AG09319 (cell line): Measurements from ENCODE around the gene SYNJ2.
"Not testable (repeated sequence)": the region's sequence is repeated elsewhere in the genome, so short reads cannot be mapped to it uniquely, and the experiment has no call there.

Source experiments
- DNase-seq: peaks from one replicate; pipeline ENCODE4 v3.0.0-alpha.2; 2010; ENCODE audit warnings: low read depth; ENCODE audit errors: extremely low read depth
- TF ChIP-seq, protein P1 (sequence below): IDR thresholded peaks from 2 replicates; pipeline ENCODE4 v1.5.1; 2011; ENCODE audit warnings: low read depth, mild to moderate bottlenecking, inconsistent platforms, low read length, moderate library complexity

SYNJ2 gene

DNA sequence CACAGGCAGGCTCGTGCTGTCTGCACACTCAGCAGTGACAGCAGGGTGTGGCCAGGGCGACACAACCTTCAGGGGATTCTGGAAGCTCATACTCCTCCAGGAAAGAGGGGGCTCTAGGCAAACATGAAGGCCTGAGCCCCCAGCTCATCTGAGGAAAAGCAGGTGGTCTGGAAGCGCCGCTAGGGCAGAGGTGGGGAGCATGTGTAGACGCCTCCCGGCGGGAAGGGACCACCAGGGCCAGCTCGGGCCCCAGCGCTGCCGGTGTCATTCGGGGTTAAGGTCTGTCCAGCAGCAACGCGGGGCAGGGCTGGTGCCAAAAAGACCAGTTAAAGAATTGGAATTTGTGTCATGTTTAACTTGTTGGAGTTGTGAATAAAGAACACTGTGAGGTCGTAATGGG, 39.3 kb upstream of the SYNJ2 start:
- TF ChIP-seq, protein P1, sequence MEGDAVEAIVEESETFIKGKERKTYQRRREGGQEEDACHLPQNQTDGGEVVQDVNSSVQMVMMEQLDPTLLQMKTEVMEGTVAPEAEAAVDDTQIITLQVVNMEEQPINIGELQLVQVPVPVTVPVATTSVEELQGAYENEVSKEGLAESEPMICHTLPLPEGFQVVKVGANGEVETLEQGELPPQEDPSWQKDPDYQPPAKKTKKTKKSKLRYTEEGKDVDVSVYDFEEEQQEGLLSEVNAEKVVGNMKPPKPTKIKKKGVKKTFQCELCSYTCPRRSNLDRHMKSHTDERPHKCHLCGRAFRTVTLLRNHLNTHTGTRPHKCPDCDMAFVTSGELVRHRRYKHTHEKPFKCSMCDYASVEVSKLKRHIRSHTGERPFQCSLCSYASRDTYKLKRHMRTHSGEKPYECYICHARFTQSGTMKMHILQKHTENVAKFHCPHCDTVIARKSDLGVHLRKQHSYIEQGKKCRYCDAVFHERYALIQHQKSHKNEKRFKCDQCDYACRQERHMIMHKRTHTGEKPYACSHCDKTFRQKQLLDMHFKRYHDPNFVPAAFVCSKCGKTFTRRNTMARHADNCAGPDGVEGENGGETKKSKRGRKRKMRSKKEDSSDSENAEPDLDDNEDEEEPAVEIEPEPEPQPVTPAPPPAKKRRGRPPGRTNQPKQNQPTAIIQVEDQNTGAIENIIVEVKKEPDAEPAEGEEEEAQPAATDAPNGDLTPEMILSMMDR, result no peak
- DNase-seq, result no peak

DNA sequence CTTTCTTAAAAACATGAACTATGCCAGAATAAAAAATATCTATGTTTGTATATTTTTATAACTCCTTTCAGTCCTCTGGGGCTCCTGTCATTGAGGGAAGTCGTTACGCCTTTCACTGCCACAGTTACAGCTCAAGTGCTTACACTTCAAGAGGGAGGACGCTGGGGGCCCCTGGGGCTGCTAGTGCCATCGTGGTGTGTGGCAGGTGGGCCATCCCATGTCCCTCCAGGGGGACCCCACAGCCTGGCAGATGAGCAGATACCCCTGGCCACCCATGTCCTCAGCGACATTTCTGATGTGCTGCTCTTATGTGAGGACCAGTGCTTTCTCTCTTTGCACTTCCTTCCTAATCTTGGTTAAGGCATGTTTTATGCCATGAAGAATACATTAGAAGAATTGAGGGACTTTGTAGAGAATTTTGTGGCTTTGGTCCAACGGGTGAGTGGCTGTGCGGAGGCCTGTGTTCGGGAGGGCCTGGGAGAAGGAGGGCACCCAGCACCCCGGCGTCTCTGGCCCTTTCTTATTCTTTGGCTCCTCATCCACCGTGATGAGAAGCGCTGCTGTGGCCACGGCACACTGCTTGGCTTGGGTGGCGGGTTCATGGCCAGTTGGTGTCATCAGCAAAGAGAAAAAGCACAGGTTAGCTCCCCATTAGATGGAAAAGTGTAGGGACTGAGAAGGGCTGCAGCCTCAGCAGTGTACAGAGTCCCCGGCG, 38.3 kb upstream of the SYNJ2 start:
- TF ChIP-seq, protein P1, result no peak
- no peak for DNase-seq

DNA sequence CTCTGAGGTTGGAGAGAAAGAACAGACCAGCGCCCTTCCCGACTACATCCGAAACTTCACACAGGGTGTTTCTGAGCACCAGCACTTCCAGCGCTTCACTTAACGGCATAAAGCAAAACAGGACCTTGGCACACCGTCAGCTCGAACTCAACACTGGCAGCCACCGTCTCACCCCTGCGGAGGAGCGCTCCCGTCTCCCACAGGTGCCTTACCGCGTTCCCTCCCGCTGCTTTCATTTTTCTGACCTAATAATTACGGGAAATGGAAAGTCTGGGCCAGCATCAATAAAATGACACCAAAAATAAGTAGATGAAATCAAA, 37.7 kb upstream of the SYNJ2 start:
- no peak for DNase-seq
- TF ChIP-seq, protein P1, result no peak

DNA sequence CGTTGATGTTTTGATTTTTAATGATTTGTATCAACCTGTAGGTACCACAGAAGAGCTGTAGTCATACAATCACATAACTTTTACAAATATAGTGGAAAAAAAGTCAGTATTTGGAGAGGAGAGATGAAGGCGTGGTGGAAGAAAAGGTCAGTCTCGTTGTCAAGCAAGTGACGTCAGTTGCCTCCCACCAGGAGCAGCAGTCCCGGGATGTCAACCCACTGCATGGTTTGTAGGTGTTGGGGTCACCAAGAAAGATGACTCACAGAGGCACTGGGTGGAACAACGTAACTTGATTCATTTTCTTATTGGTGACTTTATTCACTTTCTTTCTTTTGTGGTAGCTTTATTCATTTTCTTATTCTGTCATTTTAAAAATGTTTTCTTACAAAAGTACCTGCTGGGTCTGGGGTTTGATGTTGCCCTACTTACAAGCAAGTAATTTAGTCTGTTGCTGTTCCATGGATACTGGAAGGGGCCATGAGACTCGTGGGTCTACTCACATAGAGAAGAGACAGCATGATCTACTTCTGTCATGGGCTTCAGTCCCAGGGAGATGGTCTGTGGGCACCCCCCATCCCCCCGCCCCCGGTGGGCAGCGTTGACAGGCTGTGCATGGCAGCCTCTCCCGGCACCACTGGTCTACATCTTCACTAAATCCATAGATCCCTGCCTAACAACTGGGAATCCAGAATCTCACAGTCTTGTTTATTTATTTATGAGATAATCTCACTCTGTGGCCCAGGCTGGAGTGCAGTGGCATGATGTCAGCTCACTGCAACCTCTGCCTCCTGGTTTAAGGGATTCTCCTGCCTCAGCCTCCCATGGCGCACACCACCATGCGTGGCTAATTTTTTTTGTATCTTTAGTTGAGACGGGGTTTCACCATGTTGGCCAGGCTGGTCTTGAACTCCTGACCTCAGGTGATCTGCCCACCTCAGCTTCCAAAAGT, 36.4 kb upstream of the SYNJ2 start:
- DNase-seq, result no peak
- TF ChIP-seq, protein P1, result no peak

DNA sequence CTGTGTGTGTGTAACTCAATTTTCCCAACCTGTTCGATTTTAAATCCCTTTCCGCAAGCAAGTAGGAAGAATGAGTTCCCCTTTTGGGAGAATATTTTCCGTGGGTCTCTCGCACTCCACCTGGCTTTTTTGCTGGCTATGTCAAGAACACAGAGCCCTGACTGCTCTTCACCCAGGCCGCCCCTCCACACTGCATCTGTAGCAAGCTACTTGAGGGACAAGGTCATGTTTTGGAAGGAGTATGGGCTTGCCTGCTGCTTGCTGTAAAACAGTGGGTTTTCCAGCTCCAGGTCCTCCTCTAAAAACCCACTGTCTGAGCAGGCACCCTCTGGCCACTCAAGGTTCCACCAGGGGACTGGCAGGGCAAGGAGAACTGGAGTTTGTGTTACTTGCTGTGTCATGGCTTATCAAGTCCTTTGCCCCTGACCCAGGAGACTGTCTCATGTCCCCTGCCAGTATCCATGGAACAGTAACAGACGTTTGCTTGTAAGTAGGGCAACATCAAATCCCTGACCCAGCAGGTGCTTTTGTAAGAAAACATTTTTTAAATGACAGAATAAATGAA, 35.5 kb upstream of the SYNJ2 start:
- no peak for DNase-seq
- TF ChIP-seq, protein P1, result no peak

DNA sequence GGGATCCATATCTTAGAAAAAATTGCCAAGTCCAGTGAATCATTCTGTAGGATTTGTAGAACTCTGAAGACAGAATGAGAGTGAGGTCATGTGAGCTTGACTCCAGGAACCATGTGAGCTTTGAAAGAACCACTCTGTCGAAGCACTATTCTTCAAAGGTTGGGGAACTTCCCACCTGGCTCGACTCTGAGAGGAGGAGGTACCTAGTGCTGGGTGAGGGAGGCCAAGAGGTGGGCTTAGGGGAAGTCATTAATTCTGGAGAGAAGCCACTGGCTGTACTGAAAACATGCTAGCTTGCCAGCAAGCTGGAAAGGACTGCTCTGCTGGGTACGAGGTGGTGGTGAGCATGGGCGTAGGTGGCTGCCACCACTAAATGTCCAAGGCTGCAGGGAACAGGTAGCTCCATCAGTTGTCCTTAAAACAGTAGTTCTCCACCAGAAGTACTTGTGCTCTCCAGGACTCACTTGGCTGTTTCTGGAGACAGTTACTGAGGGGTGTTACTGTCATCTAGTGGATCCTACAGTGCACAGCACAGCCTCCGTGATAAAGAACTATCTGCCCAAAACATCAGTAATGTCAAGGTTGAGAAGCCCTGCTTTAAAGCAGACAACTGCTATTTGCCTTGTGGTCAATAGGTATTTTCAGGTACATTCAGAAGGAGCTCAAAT, 34.7 kb upstream of the SYNJ2 start:
- DNase-seq, result no peak

DNA sequence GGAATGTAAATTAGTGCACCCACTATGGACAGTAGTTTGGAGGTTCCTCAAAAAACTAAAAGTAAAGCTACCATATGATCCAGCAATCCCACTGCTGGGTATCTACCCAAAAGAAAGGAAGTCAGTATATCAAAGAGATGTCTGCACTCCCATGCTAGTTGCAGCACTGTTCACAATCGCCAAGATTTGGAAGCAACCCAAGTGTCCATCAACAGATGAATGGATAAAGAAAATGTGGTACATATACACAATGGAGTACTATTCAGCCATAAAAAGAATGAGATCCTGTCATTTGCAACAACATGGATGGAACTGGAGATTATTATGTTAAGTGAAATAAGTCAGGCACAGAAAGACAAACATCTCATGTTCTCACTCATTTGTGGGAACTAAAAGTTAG, 30.8 kb upstream of the SYNJ2 start:
- not testable (repeated sequence) for DNase-seq

More for the DNA sequence above, 34.7 kb upstream of the SYNJ2 start:
- TF ChIP-seq, protein P1, result peak; percentile 43
